ENCODE data around the gene GP1BA.

Gene GP1BA

DNA sequence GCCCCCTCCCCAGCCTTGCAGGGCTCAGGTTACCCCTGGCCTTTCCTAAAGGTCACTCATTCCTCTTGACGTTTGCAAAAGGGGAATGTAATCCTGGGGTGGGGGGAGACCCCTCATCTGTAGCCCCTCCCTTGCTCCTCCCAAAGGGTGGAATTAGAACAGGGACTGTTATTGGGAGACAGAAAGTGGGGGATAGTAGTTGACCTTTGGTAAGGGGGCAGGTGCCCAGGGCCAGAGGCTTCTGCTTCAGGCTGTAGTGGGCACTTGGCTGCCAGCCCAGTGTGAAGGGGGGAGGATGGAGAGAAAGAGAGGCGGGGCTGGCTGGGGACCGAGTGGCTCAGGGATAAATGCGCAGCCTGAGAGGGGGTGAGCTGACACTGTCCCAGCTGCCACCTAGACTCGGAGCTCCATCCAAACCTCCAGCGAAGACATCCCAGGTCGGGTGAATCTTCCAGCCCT lies 18.7 kb downstream of the GP1BA start, which contains the start of gene ENO3:
TSS of gene ENO3 (plus strand) at position 374 of the 459 bp plus-strand sequence. CDS start 711 bp downstream, outside the sequence.
- in situ Hi-C loops (cut with HindIII; ENCODE audit: low sequenced_read_pairs) = no loop called here
- no peak for DNase-seq (ENCODE audit: low read depth)
- TF ChIP-seq, protein P1, sequence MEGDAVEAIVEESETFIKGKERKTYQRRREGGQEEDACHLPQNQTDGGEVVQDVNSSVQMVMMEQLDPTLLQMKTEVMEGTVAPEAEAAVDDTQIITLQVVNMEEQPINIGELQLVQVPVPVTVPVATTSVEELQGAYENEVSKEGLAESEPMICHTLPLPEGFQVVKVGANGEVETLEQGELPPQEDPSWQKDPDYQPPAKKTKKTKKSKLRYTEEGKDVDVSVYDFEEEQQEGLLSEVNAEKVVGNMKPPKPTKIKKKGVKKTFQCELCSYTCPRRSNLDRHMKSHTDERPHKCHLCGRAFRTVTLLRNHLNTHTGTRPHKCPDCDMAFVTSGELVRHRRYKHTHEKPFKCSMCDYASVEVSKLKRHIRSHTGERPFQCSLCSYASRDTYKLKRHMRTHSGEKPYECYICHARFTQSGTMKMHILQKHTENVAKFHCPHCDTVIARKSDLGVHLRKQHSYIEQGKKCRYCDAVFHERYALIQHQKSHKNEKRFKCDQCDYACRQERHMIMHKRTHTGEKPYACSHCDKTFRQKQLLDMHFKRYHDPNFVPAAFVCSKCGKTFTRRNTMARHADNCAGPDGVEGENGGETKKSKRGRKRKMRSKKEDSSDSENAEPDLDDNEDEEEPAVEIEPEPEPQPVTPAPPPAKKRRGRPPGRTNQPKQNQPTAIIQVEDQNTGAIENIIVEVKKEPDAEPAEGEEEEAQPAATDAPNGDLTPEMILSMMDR (IDR thresholded peaks at IDR 0.05; ENCODE audit: low read depth, low read length, missing control alignments) = no peak
- H3K4me3 ChIP-seq (ENCODE audit: low read depth, low read length) = peak within 1 kb of the TSS; percentile 20

DNA sequence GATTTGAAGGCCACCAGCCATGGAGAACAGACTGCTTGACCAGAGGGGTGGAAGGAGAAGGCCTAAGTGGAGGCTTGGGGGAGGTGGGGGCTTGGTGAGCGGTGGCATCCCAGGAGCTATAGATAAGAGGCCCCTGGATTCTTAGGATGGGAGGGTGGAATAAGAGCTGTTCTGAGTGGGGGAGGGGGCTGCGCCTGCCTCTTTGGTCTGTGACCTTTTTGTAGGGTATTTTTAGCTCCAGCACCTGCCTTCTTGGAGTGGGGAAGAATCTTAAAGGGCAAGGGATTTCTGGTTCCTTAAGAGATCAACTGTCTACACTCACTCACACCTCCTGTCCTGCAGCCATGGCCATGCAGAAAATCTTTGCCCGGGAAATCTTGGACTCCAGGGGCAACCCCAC lies 19.4 kb downstream of the GP1BA start:
- H3K4me3 ChIP-seq (ENCODE audit: low read depth, low read length) = no peak overlapping the region
- no peak for DNase-seq (ENCODE audit: low read depth)
- TF ChIP-seq, protein P1 (IDR thresholded peaks at IDR 0.05; ENCODE audit: low read depth, low read length, missing control alignments) = no peak
- in situ Hi-C loops (cut with HindIII; ENCODE audit: low sequenced_read_pairs) = no loop called here

DNA sequence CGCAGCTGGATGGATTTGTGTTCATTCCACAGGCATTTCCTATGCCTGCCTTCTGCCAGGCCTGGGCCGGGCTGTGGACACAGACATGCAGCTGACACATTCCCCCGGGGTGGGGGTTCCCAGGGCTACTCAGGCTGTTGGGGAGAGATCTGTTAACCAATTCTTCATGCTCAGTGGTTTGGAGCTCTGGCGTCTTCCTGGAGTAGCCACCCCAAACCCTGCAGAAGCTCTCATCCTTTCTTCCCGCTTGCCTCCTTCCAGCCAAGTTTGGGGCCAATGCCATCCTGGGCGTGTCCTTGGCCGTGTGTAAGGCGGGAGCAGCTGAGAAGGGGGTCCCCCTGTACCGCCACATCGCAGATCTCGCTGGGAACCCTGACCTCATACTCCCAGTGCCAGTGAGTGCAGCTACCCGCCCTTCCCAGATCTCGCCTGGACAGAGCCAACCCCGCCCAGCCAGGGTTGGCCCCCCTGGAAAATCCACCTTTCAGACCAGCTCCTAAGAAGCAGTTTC lies 21.4 kb downstream of the GP1BA start:
- peak; percentile 54 for DNase-seq (ENCODE audit: low read depth)
- no peak overlapping the region for H3K4me3 ChIP-seq (ENCODE audit: low read depth, low read length)
- TF ChIP-seq, protein P1 (IDR thresholded peaks at IDR 0.05; ENCODE audit: low read depth, low read length, missing control alignments) = no peak
- in situ Hi-C loops (cut with HindIII; ENCODE audit: low sequenced_read_pairs) = no loop called here

DNA sequence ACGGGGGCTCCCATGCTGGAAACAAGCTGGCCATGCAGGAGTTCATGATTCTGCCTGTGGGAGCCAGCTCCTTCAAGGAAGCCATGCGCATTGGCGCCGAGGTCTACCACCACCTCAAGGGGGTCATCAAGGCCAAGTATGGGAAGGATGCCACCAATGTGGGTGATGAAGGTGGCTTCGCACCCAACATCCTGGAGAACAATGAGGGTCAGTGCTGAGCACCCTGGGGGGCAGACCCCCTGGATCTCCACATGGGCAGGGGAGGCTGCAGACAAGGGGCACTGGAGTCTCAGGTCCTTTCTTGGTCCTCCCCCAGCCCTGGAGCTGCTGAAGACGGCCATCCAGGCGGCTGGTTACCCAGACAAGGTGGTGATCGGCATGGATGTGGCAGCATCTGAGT lies 23.0 kb downstream of the GP1BA start:
- in situ Hi-C loops (cut with HindIII; ENCODE audit: low sequenced_read_pairs) = no loop called here
- TF ChIP-seq, protein P1 (IDR thresholded peaks at IDR 0.05; ENCODE audit: low read depth, low read length, missing control alignments) = no peak
- no peak overlapping the region for H3K4me3 ChIP-seq (ENCODE audit: low read depth, low read length)
- DNase-seq (ENCODE audit: low read depth) = no peak

DNA sequence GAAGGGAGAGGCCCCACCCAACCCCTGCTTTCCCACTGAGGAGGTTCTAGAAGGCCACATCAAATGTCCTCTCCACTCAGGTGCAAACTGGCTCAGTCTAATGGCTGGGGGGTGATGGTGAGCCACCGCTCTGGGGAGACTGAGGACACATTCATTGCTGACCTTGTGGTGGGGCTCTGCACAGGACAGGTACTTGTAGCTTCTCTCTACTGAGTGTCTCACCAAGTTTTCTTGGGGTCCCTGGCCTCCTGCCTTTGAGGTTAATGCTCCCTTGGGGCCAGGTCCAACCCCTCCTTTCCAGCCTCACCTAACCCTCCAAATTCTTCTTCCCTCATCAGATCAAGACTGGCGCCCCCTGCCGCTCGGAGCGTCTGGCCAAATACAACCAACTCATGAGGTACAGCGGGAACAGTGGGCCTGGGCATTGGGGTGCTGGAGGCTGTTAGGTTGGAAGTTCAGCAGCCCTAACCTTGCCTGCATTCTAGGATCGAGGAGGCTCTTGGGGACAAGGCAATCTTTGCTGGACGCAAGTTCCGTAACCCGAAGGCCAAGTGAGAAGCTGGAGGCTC lies 24.5 kb downstream of the GP1BA start:
- in situ Hi-C loops (cut with HindIII; ENCODE audit: low sequenced_read_pairs) = no loop called here
- no peak overlapping the region for H3K4me3 ChIP-seq (ENCODE audit: low read depth, low read length)
- no peak for DNase-seq (ENCODE audit: low read depth)
- TF ChIP-seq, protein P1 (IDR thresholded peaks at IDR 0.05; ENCODE audit: low read depth, low read length, missing control alignments) = peak; percentile 6

DNA sequence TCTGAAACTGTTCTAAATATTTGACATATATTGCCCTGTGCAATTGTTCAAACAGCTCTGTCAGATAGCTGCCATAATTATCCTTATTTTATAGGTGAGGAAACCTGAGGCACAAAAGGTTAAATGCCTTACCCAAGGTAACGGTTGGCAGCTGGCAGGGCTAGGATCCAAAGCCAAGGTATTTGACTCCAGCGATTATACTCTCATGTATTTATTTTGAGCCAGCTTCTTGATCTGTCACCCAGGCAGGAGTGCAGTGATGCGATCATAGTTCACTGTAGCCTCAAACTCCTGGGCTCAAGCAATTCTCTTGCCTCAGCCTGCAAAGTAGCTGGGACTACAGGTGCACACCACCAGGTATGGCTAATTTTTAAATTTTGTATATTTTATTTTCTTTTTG lies 26.0 kb downstream of the GP1BA start:
- H3K4me3 ChIP-seq (ENCODE audit: low read depth, low read length) = no peak overlapping the region
- DNase-seq (ENCODE audit: low read depth) = no peak
- TF ChIP-seq, protein P1 (IDR thresholded peaks at IDR 0.05; ENCODE audit: low read depth, low read length, missing control alignments) = no peak
- in situ Hi-C loops (cut with HindIII; ENCODE audit: low sequenced_read_pairs) = no loop called here
